Stimulated activated CD8-positive, alpha-beta memory T cell treated with anti-CD3 and anti-CD28 coated beads, Interleukin-12 subunit alpha, Interleukin-12 subunit beta, amount 100 ng/mL, for 1 hour (primary cell): ENCODE data around the gene ADAMTS3.

Source experiments
- DNase-seq: peaks from one replicate; pipeline ENCODE4 v3.0.0-alpha.2; 2020; ENCODE audit warnings: low read depth

ADAMTS3 gene

DNA sequence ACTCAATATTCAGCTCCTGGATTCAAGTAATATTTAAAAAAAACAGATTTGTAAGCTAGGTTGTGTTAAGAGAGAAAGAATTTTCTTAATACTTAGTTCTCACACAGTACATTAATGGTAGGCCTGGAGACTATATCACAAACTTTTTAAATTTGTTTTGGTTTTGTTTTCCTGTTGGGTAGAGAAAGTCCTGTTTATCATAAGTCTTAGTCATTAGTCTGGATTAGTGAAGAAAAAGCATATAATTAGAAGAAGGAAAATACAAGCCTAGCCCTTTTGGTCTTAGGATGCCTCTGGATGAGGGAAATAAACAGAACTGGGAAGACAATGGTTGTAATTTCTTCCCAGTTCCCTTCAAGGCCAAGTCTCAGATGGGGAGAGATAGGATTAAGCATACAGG is 163.6 kb downstream of the ADAMTS3 start:
- no peak for DNase-seq

DNA sequence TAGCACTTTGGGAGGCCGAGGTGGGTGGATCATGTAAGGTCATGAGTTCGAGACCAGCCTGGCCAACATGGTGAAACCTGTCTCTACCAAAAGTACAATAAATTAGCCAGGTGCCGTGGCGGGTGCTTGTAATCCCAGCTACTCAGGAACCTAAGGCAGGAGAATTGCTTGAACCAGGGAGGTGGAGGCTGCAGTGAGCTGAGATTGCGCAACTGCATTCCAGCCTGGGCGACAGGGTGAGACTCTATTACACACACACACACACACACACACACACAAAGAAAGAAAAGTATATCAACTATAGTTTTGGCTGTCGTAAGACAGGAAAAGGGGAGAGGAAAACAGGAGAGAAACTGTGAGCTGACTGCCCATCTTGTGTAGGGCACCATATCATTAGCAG is 171.7 kb downstream of the ADAMTS3 start:
- no peak for DNase-seq

DNA sequence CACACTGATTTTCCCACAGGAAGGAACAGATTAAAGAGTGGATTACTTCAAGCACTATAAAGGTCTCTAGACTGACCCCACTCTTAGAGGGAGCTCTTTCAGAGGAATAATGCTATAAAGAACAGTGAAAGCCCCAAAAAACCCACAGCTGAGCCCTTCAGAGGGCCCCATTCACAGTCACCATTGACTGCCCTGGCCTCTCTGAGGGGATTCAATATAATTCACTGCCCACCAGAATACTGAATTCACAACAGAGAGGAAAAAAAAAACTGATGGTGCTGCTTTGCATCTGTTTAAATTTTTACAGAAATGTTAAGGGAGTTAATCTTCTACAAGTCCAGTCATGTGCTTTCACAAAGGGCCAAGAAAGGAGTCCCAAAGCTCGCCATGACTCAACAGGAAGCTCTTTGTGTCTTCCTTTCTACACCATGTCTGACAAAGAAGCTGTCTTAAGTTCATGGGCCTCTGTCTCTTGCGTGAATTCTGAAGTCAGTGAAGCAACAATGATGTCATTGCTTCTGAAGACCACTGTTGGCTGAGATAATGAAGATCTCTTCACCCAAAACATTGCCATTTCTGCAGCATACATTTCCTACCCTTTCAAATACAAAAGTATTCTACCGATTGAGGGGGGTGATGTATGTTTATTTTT is 174.9 kb downstream of the ADAMTS3 start:
- no peak for DNase-seq

GRCh38 chr4:72391281-72391680 is 177.7 kb downstream of the ADAMTS3 start:
- DNase-seq, result no peak

DNA sequence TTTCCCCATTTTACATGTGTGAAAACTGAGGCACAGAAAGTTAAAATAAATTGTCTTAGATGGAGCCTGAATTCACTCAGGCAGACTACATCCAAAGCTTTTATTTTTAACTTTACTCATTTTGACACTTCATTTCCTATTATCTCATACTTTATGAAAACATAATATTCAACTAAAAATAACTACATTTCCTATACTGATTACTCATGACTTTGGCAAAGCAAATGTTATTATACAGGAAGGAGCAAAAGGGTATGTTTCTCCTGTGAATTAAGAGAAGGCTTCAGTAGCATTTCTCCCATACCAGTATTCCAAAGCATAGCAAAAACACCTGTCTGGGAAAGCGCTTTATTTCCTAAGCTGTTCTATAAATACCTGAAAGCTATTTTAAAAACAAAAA is 178.6 kb downstream of the ADAMTS3 start:
- no peak for DNase-seq

GRCh38 chr4:72388521-72388920 is 180.5 kb downstream of the ADAMTS3 start:
- no peak for DNase-seq

- no peak for DNase-seq
These were observed 181.1 kb downstream of the ADAMTS3 start for GRCh38 chr4:72387959-72388358.

GRCh38 chr4:72383439-72383838 is 185.6 kb downstream of the ADAMTS3 start:
- DNase-seq, result no peak

DNA sequence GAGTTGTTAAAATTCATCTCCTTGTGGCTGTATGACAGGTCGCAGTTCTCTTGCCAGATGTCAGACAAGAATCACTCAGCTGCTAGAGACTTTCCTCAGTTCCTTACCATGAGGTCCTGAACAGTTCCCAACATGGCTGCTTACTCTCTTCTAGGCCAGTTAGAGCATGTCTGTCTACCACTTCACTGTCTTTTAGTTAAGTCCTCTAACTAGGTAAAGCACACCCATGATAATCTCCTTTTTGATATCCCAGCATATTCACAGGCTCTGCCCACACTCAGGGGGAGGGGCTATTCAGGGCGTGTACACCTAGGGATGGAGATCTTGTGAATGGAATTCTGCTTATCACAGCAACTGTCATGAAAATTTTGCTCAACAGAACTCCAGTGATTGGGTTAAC is 190.1 kb downstream of the ADAMTS3 start:
- DNase-seq, result no peak

DNA sequence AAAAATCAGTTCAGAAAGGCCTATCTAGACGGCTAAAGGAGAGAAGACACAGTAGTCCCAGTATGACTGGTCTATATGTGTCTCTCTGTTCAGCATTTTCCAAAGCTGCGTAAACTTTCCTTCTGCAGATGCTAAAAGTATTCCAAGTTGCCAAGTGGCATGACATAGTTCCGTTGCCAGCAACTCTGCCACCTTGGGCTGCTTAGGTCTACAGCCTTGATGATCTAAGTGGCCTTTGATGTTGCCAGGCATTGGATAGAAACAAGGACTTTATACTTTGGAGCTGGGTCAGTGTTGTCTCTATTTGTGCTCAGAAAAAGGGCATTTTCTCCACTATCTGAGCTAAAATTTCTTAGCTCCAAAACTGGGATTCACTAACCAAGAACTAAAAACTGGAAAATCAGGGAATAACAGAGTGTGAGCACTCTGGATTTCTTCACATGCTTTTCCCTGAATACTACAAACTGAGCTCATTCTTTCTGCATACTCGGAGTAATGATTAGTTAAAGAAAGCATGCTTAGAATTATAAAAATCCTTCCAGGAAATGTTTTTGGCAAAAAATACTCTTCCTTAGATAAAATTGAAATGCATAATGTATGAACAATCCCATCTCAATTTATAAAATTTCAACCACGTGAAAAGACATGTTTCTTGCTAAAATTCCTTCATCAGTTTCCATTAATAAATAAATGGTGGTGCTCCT is 191.4 kb downstream of the ADAMTS3 start:
- no peak for DNase-seq

- DNase-seq, result no peak
These were observed 192.1 kb downstream of the ADAMTS3 start for GRCh38 chr4:72376901-72377300.

DNA sequence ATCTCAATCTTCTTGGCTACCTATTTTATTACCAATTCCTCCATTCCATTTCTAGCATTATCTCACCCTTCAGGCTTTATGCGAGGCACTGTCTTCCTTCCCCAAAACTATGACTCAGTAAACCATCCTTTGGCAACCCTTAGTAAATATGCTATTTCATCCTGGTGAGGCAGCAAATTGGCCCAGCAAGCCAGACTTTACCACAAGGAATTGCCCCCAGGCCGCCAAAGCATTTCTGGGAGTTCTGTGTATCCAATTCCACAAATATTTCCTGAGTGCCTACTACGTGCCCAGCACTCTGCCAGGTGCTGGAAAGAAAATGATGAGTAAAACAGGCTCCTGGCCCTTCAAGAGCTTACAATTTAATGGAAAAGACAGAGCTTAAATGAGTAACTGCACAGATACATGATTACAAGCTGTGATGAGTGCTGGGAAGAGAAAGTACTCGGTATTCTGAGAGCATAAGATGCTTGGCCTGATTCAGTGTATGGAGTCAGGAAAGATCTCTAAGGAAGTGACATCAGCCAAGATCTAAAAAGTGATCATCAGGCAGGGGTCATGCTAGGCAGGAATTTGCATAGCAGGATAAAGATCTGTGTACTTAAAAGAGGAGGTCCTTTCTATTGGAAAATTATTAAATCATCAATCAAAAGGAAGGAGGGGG is 193.8 kb downstream of the ADAMTS3 start:
- DNase-seq, result no peak

- DNase-seq, result no peak
These were observed 194.9 kb downstream of the ADAMTS3 start for GRCh38 chr4:72374159-72374558.

GRCh38 chr4:72366601-72367000 is 202.4 kb downstream of the ADAMTS3 start:
- no peak for DNase-seq

DNA sequence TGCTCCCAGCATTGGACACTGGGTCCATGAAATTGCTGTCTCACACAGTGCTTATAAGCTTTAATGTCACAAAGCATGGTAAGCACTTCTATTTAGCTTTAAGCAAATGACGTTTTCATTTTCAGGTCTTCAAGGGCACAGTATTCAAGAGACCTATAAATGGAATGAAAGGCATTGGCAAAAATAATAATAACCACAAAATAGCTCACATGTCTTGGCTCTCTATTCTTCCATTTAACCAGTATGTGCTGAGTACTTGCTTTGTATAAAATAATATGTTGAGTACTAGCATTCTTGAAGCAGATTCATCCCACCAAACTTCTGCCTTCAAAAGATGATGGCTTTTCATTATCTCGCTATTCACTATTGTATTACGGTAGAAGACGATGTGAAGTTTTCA is 203.0 kb downstream of the ADAMTS3 start:
- no peak for DNase-seq

- no peak for DNase-seq
These were observed 204.0 kb downstream of the ADAMTS3 start for GRCh38 chr4:72365016-72365415.

DNA sequence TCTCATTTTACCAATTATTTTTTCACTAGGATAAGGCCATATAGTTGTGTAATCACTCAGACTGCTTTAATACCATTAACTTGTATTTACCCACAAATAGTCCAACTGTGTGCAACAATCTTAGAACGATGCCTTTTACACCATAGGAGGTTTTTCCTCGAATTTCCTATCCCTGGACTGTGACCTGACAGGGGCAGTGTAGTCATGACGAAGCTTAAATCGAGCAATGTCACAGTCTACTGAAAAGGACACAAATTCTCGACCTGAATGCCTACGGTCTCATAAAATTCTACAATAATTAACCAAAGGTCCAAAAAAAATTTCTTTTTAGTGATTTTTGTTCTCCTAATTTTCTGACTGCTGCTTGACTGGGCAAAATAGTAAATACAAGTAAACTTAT is 208.9 kb downstream of the ADAMTS3 start:
- DNase-seq, result no peak

- no peak for DNase-seq
These were observed 210.5 kb downstream of the ADAMTS3 start for GRCh38 chr4:72358483-72358882.

DNA sequence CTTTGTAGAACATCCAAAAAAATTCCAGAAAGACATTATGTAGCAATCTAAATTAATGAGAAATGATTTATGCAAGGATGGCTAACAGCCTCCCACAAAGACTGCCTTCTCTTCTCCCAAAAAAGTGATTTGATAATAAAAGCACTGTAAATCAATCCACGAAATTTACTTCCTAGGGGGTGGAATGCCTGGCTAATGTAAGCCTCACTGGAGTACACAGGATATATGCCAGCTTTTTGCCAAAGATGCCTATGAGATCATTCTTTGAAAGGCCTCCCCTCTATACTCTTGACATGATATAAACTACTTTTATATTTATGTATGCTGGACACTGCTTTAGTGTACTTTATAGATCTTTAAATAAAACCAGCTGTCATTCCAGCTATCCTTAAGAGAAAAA is 211.1 kb downstream of the ADAMTS3 start:
- no peak for DNase-seq

- DNase-seq, result no peak
These were observed 216.3 kb downstream of the ADAMTS3 start for GRCh38 chr4:72352711-72353110.

DNA sequence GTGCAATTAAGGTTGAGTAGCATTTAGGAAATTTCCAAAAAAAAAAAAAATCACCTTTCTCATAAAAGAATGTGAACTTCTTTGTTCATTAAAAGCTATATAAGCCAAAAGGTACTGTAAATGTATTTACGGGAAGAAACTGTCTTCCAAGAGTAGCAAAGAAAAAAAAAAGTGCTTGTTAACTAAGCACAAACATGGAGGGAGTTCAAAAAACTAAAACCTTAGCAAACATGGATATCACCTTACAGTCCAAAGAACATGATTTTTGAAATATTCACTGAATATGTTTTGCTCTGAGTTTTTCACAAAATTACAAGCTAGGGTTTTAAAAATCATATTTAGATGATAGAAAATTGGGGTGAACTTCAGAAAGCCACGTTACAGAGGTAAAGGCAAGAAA is 217.5 kb downstream of the ADAMTS3 start:
- no peak for DNase-seq

DNA sequence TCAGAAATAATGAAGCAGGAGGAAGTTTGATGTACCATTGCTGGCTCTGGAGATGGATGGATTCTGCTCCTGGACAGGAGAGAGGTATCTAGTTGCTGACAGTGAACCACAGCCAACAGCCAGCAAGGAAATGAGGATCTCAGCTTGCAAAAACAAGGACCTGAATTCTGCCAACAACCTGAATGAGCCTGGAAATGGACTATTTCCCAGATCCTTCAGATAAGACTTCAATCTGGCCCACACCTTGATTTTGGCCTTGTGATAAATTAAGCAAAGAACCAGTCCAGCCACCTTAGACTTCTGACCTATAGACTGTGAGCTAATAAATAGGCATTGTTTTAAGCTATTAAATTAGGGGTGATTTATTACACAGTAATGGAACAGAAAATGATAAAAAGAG is 220.3 kb downstream of the ADAMTS3 start:
- DNase-seq, result no peak

DNA sequence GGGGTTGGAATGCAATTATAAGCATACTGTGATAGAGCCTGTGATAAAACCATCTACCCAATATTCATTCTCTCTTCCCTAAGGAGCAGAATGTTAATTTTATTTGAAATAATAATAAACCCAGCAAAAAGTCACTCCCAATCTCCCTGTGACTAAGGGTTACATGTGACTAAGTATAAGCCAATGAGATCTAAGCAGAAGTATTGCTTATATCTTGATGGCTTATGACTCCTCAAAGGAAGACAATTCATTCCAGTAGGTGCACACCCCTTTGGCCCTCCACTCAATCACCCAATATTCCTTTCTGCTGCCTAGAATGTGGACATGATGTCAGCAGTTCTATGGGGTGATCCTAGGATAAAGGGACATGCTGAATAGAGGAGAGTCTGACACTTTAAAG is 224.6 kb downstream of the ADAMTS3 start:
- DNase-seq, result no peak

- DNase-seq, result no peak
These were observed 227.6 kb downstream of the ADAMTS3 start for GRCh38 chr4:72341432-72341820.
